ENCODE data around the gene ANKRD62.

The ANKRD62 gene

GRCh38 chr18:12093520-12094257 is at the start of gene ANKRD62:
Gene ANKRD62, plus strand, starts transcription at chr18:12093843. Its CDS starts 175 bp downstream, at chr18:12094018.
- no peak for DNase-seq (ENCODE audit: low read depth)

- no peak for DNase-seq (ENCODE audit: low read depth)
Measured at GRCh38 chr18:12044591-12044990, 49.1 kb upstream of the ANKRD62 start.

- no peak for DNase-seq (ENCODE audit: low read depth)
Measured at GRCh38 chr18:12046046-12046750, 47.4 kb upstream of the ANKRD62 start.

DNA sequence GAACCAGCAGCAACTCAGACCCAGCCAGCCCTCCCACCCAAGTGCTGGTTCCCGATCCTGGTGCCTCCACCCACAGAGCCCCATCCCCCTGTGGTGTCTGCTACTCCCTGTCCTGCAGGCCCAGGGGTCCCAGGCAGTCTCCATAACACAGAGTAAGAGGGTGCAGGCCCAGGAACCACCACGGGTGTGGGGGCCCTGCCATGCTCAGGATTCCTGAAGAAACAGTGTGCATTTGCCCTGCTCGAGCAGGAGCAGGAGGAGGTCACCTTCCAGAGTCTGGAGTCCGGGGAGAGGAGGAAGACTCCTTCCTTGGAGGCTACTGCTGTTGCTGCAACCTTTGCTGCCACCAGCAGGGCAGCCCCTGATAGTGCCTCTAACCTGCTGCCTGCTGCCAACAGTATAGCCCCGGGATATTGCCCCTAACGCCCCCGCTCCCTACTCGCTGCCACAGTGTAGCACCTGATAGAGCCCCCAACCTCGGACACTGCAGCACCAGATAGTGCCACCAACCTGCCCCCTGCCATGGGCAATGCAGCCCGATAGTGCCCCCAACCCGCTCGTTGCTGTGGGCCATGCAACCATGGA is 46.8 kb upstream of the ANKRD62 start:
- no peak for DNase-seq (ENCODE audit: low read depth)

DNA sequence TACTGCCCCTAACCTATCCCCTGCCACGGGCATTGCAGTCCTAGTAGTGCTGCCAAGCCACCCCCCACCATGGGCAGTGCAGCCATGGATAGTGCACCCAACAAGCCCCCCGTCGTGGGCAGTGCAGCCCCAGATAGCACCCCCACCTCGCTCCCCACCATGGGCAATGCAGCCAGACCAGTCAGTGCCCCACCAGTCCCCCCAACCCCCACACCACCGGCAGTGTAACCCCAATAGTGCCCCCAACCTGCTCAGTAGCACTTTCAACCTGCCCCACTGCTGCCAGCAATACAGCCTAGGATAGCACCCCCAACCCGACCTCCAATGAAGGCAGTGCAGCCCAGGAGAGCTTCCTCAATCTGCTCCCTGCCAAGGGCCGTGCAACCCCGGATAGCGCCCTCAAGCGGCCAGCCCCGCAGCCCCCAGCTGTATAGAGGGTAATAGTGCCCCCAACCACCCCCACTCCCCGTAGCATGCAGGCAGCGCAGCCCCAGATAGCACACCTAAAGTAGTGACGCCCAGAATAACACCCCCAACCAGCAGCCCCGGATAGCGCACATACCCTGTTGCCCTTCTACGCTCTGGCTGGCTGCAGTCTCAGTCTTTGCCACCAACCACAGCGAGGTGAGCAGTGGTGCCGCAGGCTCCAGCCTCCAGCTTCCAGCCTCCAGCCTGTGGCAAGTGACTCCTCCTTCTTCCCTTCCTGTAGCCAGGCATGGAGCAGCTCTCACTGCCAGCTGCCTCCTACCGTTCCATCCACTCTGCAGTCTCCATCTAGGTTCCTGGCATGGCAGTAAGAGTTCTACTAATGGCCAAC is 45.4 kb upstream of the ANKRD62 start:
- no peak for DNase-seq (ENCODE audit: low read depth)

GRCh38 chr18:12048827-12049175 is 44.8 kb upstream of the ANKRD62 start:
- no peak for DNase-seq (ENCODE audit: low read depth)

- no peak for DNase-seq (ENCODE audit: low read depth)
Measured at GRCh38 chr18:12049978-12050811, 43.4 kb upstream of the ANKRD62 start.

DNA sequence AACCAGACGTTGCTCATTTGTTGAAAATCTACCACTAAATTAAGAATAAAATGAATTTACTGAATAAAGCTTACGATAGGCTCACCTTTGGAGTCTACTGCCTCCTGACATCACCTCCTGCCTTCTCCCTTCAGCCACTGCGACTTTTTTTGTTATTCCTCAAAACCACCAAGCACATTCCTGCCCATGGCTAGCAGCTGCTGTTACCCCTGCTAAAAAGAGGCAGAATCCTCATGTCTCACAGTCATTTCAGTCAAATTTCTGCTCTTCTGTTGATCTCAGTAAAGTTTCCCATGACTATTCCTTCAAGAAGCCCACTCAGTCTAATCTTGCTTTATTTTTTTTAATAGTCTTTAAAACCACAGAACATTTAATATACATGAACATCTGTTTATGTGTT is 40.8 kb upstream of the ANKRD62 start:
- DNase-seq (ENCODE audit: low read depth) = no peak

GRCh38 chr18:12053289-12053688 is 40.4 kb upstream of the ANKRD62 start:
- no peak for DNase-seq (ENCODE audit: low read depth)

GRCh38 chr18:12056034-12056883 is 37.4 kb upstream of the ANKRD62 start:
- no peak for DNase-seq (ENCODE audit: low read depth)

- DNase-seq (ENCODE audit: low read depth) = no peak
Measured at GRCh38 chr18:12056884-12057402, 36.7 kb upstream of the ANKRD62 start.

DNA sequence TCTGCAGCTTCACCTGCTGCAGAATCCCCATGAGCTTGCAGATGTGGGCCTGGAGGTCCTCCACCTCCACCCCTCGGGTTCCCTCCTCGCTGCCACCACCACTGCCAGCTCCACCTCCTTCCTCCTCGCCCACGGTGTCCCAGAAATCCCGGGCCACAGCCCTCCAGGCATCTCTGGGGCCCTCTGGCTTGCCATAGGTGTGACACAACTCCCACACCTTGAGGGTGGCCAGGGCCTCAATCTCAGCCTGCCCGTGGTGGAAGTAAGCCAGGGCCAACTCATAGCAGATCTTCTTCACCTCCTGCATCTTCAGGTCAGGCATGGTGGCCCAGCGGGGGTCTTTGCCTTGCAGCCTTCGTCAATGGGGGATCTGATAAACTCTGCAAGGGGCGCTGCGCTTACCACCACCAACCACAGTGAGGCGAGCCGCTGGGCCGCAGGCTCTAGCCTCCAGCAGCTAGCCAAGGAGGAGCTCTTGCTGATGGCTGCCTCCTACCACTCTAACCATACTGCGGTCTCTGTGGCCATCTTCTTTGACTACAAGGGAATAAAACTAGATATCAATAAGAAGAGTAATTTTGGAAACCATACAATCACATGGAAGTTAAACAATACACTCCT is 36.1 kb upstream of the ANKRD62 start:
- no peak for DNase-seq (ENCODE audit: low read depth)

GRCh38 chr18:12059334-12060181 is 34.1 kb upstream of the ANKRD62 start:
- no peak for DNase-seq (ENCODE audit: low read depth)

DNA sequence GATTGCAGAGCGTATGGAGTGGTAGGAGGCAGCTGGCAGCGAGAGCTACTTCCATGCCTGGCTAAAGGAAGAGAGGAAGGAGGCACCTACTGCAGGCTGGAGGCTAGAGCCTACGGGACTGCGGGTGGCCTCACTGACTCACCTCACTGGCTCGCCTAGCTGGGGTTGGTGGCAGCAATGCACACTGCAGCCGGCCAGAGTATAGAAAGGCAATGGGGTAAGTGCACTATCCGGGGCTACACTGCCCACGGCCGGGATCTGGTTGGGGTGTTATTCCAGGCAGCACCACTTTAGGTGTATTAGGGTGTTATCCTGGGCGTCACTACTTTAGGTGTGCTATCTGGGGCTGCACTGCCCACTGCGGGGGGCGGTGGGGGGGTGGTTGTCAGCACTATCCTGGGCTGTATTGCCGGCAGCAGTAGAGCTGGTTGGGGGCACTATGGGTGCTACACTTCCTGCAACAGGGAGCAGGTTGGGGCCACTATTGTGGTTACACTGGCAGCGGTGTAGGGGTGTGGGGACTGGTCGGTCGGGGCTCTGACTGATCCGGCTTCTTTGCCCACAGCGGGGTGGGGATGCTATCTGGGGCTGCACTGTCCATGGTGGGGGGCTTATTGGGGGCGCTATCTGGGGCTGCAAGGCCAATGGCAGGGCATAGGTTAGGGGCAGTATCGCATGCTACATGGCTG is 33.3 kb upstream of the ANKRD62 start:
- DNase-seq (ENCODE audit: low read depth) = no peak

DNA sequence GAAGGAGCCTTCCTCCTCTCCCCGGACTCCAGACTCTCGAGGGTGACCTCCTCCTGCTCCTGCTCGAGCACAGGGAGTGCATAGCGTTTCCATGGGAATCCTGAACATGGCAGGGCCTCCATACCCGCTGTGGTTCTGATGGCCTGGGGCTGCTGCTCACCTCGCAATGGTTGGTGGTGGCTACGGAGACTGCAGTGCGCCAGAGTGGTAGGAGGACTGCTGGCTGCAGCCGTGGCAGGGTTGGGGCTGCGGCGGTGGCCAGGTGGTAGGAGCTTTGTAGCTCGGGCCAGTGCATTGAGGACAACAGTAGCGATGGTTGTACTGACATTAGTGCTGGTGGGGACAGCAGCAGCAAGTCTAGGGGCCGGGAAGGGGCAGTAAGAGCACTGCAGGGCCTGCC is 32.0 kb upstream of the ANKRD62 start:
- no peak for DNase-seq (ENCODE audit: low read depth)

DNA sequence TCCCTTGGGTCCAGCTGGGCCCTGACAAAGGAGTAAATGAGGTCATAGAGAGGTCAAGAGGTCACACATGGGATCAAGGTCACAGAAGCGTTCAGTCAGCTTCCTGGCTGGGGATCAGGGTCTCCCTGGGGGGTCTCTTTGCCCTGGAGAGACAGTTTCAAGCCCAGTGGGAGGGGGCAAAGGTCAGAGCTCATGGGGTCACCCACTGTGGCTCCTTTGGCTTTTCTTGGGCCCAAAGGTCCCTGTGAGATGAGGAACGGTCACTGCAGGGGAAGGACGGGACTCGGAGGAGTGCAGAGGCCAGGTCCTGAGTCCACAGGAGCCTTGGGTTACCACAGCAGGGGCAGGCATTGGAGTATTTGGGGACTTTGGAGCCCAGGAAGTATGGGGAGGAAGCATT is 30.7 kb upstream of the ANKRD62 start:
- no peak for DNase-seq (ENCODE audit: low read depth)

- DNase-seq (ENCODE audit: low read depth) = no peak
Measured at GRCh38 chr18:12064086-12064763, 29.4 kb upstream of the ANKRD62 start.

DNA sequence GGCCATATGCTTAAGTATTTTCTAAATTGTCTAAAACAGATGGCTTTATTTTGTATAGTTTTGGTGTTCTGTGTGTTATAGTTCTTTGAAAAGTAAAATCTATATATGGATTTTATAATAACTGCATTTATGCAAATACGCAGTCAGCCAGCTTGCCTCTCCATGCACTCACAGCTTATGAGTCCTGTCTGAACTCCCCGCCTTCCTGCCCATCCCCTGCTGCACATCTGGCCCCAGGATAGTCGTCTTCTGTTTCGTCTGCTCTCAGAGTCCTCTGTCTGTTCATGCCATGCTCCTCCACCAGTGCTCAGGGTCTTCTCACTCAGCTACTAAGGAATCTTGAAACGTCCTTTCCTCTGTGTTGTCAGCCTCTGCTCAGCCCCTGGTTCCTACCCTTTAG is 28.2 kb upstream of the ANKRD62 start:
- no peak for DNase-seq (ENCODE audit: low read depth)
